K562 (cell line): ENCODE measurements around the gene ING1. TPM values are rescaled to one million over a fixed set of nuclear protein-coding genes. Genes with fewer than 3 reads are reported as not detected.

Experiments used
- DNMT1 ChIP-seq: fragments of 450-650 bp; IDR thresholded peaks from 2 replicates; pipeline ENCODE4 v1.6.1; 2016; ENCODE audit warnings: antibody characterized with exemption, mild to moderate bottlenecking
- EGR1 ChIP-seq: fragments of 450-650 bp; conservative IDR thresholded peaks from 2 replicates; pipeline ENCODE4 v1.6.1; 2017; ENCODE audit warnings: mild to moderate bottlenecking
- ELF1 ChIP-seq: fragments of 200-800 bp; sonication (Bioruptor generic); IDR thresholded peaks from 2 replicates; pipeline ENCODE4 v1.6.1; 2016; ENCODE audit warnings: missing genetic modification characterization, missing compliant biosample characterization
- FOXK2 ChIP-seq, 2 experiments: fragments of 450-650 bp; IDR thresholded peaks in 1 of 2; conservative IDR thresholded peaks in 1 of 2; 2 replicates each; pipeline ENCODE4 v1.6.1; 2016; ENCODE audit warnings: low read depth in 2 of 2, mild to moderate bottlenecking in 1 of 2
- GABPB2 ChIP-seq: fragments of 250-450 bp; sonication (Bioruptor Pico); conservative IDR thresholded peaks from 2 replicates; pipeline ENCODE4 v1.5.1; 2021; ENCODE audit warnings: mild to moderate bottlenecking
- HOMEZ ChIP-seq: fragments of 250-450 bp; sonication (Bioruptor Pico); IDR thresholded peaks from 2 replicates; pipeline ENCODE4 v1.4.0; 2020; ENCODE audit warnings: mild to moderate bottlenecking, moderate library complexity
- KLF10 ChIP-seq: fragments of 250-450 bp; sonication (Bioruptor Pico); IDR thresholded peaks from 2 replicates; pipeline ENCODE4 v1.6.1; 2021; ENCODE audit warnings: matching md5 sums
- MCM5 ChIP-seq: fragments of 450-650 bp; IDR thresholded peaks from 2 replicates; pipeline ENCODE4 v1.6.1; 2016; ENCODE audit warnings: low read depth
- MEF2D ChIP-seq: conservative IDR thresholded peaks from 2 replicates; pipeline ENCODE4 v1.6.1; 2016; ENCODE audit warnings: low read depth, missing genetic modification characterization, missing compliant biosample characterization
- POLR2B ChIP-seq: fragments of 450-650 bp; IDR thresholded peaks from 2 replicates; pipeline ENCODE4 v1.6.1; 2018; ENCODE audit warnings: low read depth; ENCODE audit not compliant: partially characterized antibody
- RFX1 ChIP-seq: fragments of 450-650 bp; IDR thresholded peaks from 2 replicates; pipeline ENCODE4 v1.6.1; 2016; ENCODE audit warnings: mild to moderate bottlenecking, moderate library complexity
- SIN3A ChIP-seq, 2 experiments: fragments of 150-350 bp in 1 of 2; IDR thresholded peaks; 2 replicates each; pipeline ENCODE4 v1.6.1; 2011 to 2016; ENCODE audit warnings: borderline replicate concordance in 2 of 2, low read depth in 2 of 2, low read length in 2 of 2, mild to moderate bottlenecking in 2 of 2, moderate library complexity in 2 of 2; ENCODE audit not compliant: control insufficient read depth in 1 of 2
- SREBF2 ChIP-seq: sonication (generic); formaldehyde crosslinking; IDR thresholded peaks from 2 replicates; pipeline ENCODE4 v1.4.0; 2020; ENCODE audit warnings: mild to moderate bottlenecking, missing genetic modification reagents
- STAT5A ChIP-seq: IDR thresholded peaks from 2 replicates; pipeline ENCODE4 v1.6.1; 2012; ENCODE audit warnings: low read length, inconsistent platforms, borderline replicate concordance
- YY1 ChIP-seq, 3 experiments: IDR thresholded peaks; 2 replicates each; pipeline ENCODE4 v1.6.1; 2011; ENCODE audit warnings: low read length in 2 of 3, mild to moderate bottlenecking in 2 of 3, moderate library complexity in 2 of 3, borderline replicate concordance in 1 of 3, control low read depth in 1 of 3, low read depth in 1 of 3; ENCODE audit not compliant: insufficient read depth in 3 of 3, insufficient replicate concordance in 2 of 3, control insufficient read depth in 1 of 3, insufficient read length in 1 of 3; ENCODE audit errors: extremely low read depth in 1 of 3
- ZBTB43 ChIP-seq: sonication (generic); formaldehyde crosslinking; IDR thresholded peaks from 2 replicates; pipeline ENCODE4 v1.8.0; 2023; ENCODE audit warnings: mild to moderate bottlenecking, missing genetic modification reagents
- ZNF197 ChIP-seq: fragments of 200-800 bp; sonication (Bioruptor generic); IDR thresholded peaks from 2 replicates; pipeline ENCODE4 v1.6.1; 2016; ENCODE audit warnings: low read depth, missing genetic modification characterization, missing compliant biosample characterization
- ZNF639 ChIP-seq, 2 experiments: fragments of 200-800 bp in 1 of 2; sonication (Bioruptor generic) in 1 of 2; sonication (generic) in 1 of 2; formaldehyde crosslinking in 1 of 2; IDR thresholded peaks in 1 of 2; conservative IDR thresholded peaks in 1 of 2; 2 replicates each; pipeline versions ENCODE4 v1.5.0 to v1.6.1; 2016 to 2020; ENCODE audit warnings: missing compliant biosample characterization in 1 of 2, missing genetic modification characterization in 1 of 2, missing genetic modification reagents in 1 of 2
- polyA plus RNA-seq, 8 experiments: library from polyadenylated mRNA; depleted of rRNA in 4 of 8; stranded (reverse) in 5 of 8; unstranded in 3 of 8; fragments of >200 nt; fragmentation: Nextera tagmentation in 2 of 8; fragmentation: Illumina TruSeq in 1 of 8; extraction: Ambion mirVana in 2 of 8; extraction: Trizol in 1 of 8; gene quantifications; 2 replicates each; pipeline versions ENCODE4 v1.2.1 to v1.2.3, GENCODE V29; 2011 to 2014; ENCODE audit warnings: inconsistent platforms in 1 of 8, missing spikeins in 1 of 8
- total RNA-seq, 7 experiments: library from RNA; depleted of rRNA in 6 of 7; stranded (reverse); fragments of >200 nt in 6 of 7; fragmentation: Illumina TruSeq in 2 of 7; extraction: Trizol in 2 of 7; gene quantifications; 2 replicates each; pipeline versions ENCODE4 v1.2.1 to v1.2.3, GENCODE V29; 2011 to 2021; ENCODE audit warnings: low replicate concordance in 1 of 7
- TF ChIP-seq, protein P1 (sequence below): conservative IDR thresholded peaks from 2 replicates; pipeline ENCODE4 v1.6.1; 2011; ENCODE audit warnings: low read depth, mild to moderate bottlenecking, low read length; ENCODE audit not compliant: control insufficient read depth

Gene ING1
- total and polyA plus RNA-seq, 9 of the 15 experiments (the other 6 are each of a cell fraction or from before 2014, with no cell fraction given), result 1.0 to 20.1 (median 8.2) TPM

DNA sequence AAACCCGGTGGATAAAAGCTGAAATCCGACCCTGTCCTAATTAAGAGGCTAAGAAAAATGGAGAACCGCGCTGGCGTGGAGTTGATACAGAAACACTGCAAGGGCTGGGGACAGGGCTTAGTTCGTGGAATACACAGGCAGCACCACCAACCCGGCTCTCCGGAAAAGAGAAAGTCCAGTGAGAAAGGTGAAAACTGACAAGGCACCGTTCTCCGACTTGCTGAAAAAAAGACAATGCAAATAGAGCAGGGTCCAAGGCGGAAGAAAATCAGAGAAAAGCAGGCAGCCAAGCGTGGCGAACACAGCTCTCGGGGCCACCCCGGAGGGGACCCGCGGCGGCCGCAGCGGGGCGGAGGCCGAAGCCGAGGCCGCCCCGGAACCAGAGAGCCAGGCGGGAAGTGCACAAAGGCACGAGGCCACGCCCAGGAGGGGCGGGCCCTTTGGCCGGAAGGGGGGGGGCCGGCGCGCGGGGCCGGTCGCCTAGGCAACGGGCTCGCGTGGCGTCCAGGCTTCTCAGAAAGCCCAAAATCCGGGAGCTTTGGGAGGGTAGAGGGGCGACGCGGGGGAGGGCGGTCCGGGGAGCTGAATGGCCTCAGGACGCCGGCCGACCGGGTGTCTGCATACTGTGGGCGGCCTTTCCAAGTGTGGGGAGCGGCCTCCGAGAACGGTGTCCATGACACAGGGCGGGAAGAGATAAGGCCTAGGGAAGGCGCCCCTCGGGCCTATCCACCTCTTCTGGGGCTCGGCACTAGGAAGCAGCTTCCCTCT lies 1.2 kb upstream of the ING1 start (continued):
- TF ChIP-seq SIN3A (IDR thresholded peaks at IDR 0.05; ENCODE audit: borderline replicate concordance in 2 of 2, control insufficient read depth in 1 of 2, low read depth in 2 of 2, low read length in 2 of 2) (0 out of 4 replicates have a peak, but pooled peaks of 1 of the 2 experiments have one; percentile 12), DNMT1 (no peak), RFX1 (peak; percentile 96), MCM5 (no peak), STAT5A (no peak), YY1 (IDR thresholded peaks at IDR 0.05; ENCODE audit: borderline replicate concordance in 1 of 3, control insufficient read depth in 1 of 3, extremely low read depth in 1 of 3, insufficient read depth in 3 of 3, insufficient read length in 1 of 3, insufficient replicate concordance in 2 of 3, low read depth in 1 of 3, low read length in 2 of 3) (peak in 2 of 3 experiments; percentile 43), ZBTB43 (no peak), EGR1 (peak; percentile 36; the same call in 1 of the 2 replicates), FOXK2 (conservative IDR thresholded peaks at IDR 0.05 in 1 of 2, IDR thresholded peaks at IDR 0.05 in 1 of 2; ENCODE audit: low read depth in 2 of 2) (peak in 1 of 2 experiments; percentile 21; a peak in 1 of 4 replicates), ZNF639 (CRISPR knock-in tag; conservative IDR thresholded peaks at IDR 0.05 in 1 of 2, IDR thresholded peaks at IDR 0.05 in 1 of 2) (peak in 1 of 2 experiments; percentile 92; a peak in 2 of 4 replicates), ZNF197 (no peak), POLR2B (peak; percentile 67), GABPB2 (CRISPR knock-in tag) (no peak), SREBF2 (CRISPR knock-in tag) (no peak), KLF10 (CRISPR knock-in tag) (no peak), MEF2D (tag) (no peak), HOMEZ (CRISPR knock-in tag) (no peak), ELF1 (tag) (peak; percentile 20; the same call in 1 of the 2 replicates)
- TF ChIP-seq, protein P1, sequence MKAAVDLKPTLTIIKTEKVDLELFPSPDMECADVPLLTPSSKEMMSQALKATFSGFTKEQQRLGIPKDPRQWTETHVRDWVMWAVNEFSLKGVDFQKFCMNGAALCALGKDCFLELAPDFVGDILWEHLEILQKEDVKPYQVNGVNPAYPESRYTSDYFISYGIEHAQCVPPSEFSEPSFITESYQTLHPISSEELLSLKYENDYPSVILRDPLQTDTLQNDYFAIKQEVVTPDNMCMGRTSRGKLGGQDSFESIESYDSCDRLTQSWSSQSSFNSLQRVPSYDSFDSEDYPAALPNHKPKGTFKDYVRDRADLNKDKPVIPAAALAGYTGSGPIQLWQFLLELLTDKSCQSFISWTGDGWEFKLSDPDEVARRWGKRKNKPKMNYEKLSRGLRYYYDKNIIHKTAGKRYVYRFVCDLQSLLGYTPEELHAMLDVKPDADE, result peak; percentile 65
